Posterior vena cava (tissue), 2 donors: ENCODE results near the gene LMAN1L. TPM values are rescaled to one million over a fixed set of nuclear protein-coding genes. Genes with fewer than 3 reads are reported as not detected.
"Not testable (repeated sequence)": the region's sequence is repeated elsewhere in the genome, so short reads cannot be mapped to it uniquely, and the experiment has no call there.

Source experiments
- DNase-seq: peaks from one replicate; pipeline ENCODE4 v3.0.0-alpha.2; 2020; ENCODE audit warnings: low spot score
- intact Hi-C, 2 donors: fragments of 100-400 bp; cut with DNase I; formaldehyde crosslinking; loops; one replicate each; pipeline versions ENCODE4 v1.14.1 to v1.14.2; 2022 to 2023
- total RNA-seq, 2 donors: library from RNA; stranded (reverse); fragmentation: NEBNext Ultra II Directional; extraction: Animal tissue kit (Norgen Biotek cat#: 25700); gene quantifications; one replicate each; pipeline ENCODE4 v1.2.1, GENCODE V29; 2021
- donor health status: DM: yes; HTN: yes; CAD: no.
- donor health status: DM: yes; HTN: yes; CAD: no.

Gene LMAN1L
- total RNA-seq, 2 donors from 2014 or later, result not detected

GRCh38 chr15:74780523-74781430 lies 31.9 kb upstream of the LMAN1L start:
- intact Hi-C loops, result loop anchor here in 1 of 2 donors (5.0 kb wide), 1 partner anchor 62 kb away; the partner anchor contains the start of gene ULK3
- DNase-seq, result no peak

- peak; percentile 93 for DNase-seq
- intact Hi-C loops, result loop anchor here in 1 of 2 donors (5.0 kb wide), 1 partner anchor 61 kb away; the partner anchor contains the start of gene ULK3
Observed at GRCh38 chr15:74781431-74782258, 31.0 kb upstream of the LMAN1L start, which contains the start of gene CSK. TSS of gene CSK (plus strand) at chr15:74782080. CDS start at chr15:74798298, 16,218 bp downstream.

GRCh38 chr15:74782259-74783071 lies 30.2 kb upstream of the LMAN1L start:
- intact Hi-C loops, result loop anchor here in 1 of 2 donors (5.0 kb wide), 1 partner anchor 60 kb away; the partner anchor contains the start of gene ULK3
- DNase-seq, result peak; percentile 89

- intact Hi-C loops, result loop anchor here in 1 of 2 donors (5.0 kb wide), 1 partner anchor 59 kb away; the partner anchor contains the start of gene ULK3
- peak; percentile 80 for DNase-seq
Observed at GRCh38 chr15:74783072-74783807, 29.4 kb upstream of the LMAN1L start.

GRCh38 chr15:74783808-74784175 lies 28.8 kb upstream of the LMAN1L start:
- intact Hi-C loops, result loop anchor here in 1 of 2 donors (5.0 kb wide), 1 partner anchor 59 kb away; the partner anchor contains the start of gene ULK3
- no peak for DNase-seq

GRCh38 chr15:74784426-74785193 lies 28.0 kb upstream of the LMAN1L start:
- intact Hi-C loops, result loop anchor here in 1 of 2 donors (5.0 kb wide), 1 partner anchor 58 kb away; the partner anchor contains the start of gene ULK3
- DNase-seq, result no peak

- no peak for DNase-seq
- intact Hi-C loops, result no loop called here
Observed at GRCh38 chr15:74785194-74786032, 27.2 kb upstream of the LMAN1L start.

GRCh38 chr15:74786081-74786480 lies 26.6 kb upstream of the LMAN1L start:
- DNase-seq, intact Hi-C loops: not testable (repeated sequence)

GRCh38 chr15:74786551-74787165 lies 26.0 kb upstream of the LMAN1L start:
- intact Hi-C loops, result no loop called here
- DNase-seq, result no peak

- DNase-seq, result peak; percentile 92
- intact Hi-C loops, result no loop called here
Observed at GRCh38 chr15:74787251-74788041, 25.2 kb upstream of the LMAN1L start.

GRCh38 chr15:74788042-74788682 lies 24.5 kb upstream of the LMAN1L start:
- no peak for DNase-seq
- intact Hi-C loops, result no loop called here

- no peak for DNase-seq
- intact Hi-C loops, result no loop called here
Observed at GRCh38 chr15:74788683-74789151, 23.9 kb upstream of the LMAN1L start.

- intact Hi-C loops, result no loop called here
- no peak for DNase-seq
Observed at GRCh38 chr15:74789171-74789631, 23.4 kb upstream of the LMAN1L start.

GRCh38 chr15:74789741-74790079 lies 22.9 kb upstream of the LMAN1L start:
- intact Hi-C loops, result loop anchor here in 1 of 2 donors (1.0 kb wide), 1 partner anchor 27 kb away; no protein-coding TSS in a partner anchor
- no peak for DNase-seq
